PC-3 (cell line): ENCODE measurements around the gene GPRC6A.

Experiments
- EZH2 ChIP-seq: fragments of 300-600 bp; sonication (generic); IDR thresholded peaks from one replicate; pipeline ENCODE4 v1.6.1; 2017; ENCODE audit warnings: antibody characterized with exemption, mild to moderate bottlenecking, low read length; ENCODE audit not compliant: unreplicated experiment
- EZH2phosphoT487 ChIP-seq: fragments of 300-600 bp; sonication (generic); IDR thresholded peaks from 2 replicates; pipeline ENCODE4 v1.6.1; 2018; ENCODE audit warnings: mild to moderate bottlenecking, antibody characterized with exemption, low read length, borderline replicate concordance
- TF ChIP-seq, protein P1 (sequence below): fragments of 300-600 bp; sonication (generic); conservative IDR thresholded peaks from 2 replicates; pipeline ENCODE4 v1.5.1; 2017; ENCODE audit warnings: antibody characterized with exemption, low read depth, mild to moderate bottlenecking, low read length

DNA sequence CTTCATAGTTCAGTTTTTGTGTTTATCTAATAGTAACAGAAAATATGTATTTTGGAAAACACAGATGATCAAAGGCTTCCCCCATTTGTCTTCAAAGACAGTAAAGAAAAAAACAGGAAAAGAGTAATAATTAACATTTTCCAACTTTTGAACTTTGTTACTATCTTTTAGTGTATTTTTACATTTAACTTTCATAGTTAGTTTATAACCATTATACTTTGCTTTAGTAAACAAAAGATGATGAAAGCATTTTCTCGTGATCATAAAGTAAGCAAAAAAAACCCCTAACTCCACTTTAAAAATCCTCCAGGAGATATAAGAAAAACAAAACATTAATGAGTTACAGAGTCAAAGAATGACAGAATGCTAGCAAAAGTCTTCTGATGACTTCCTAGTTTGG lies 13.6 kb upstream of the GPRC6A start:
- TF ChIP-seq, protein P1, sequence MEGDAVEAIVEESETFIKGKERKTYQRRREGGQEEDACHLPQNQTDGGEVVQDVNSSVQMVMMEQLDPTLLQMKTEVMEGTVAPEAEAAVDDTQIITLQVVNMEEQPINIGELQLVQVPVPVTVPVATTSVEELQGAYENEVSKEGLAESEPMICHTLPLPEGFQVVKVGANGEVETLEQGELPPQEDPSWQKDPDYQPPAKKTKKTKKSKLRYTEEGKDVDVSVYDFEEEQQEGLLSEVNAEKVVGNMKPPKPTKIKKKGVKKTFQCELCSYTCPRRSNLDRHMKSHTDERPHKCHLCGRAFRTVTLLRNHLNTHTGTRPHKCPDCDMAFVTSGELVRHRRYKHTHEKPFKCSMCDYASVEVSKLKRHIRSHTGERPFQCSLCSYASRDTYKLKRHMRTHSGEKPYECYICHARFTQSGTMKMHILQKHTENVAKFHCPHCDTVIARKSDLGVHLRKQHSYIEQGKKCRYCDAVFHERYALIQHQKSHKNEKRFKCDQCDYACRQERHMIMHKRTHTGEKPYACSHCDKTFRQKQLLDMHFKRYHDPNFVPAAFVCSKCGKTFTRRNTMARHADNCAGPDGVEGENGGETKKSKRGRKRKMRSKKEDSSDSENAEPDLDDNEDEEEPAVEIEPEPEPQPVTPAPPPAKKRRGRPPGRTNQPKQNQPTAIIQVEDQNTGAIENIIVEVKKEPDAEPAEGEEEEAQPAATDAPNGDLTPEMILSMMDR: no peak
- no peak for TF ChIP-seq EZH2phosphoT487
- TF ChIP-seq EZH2: no peak
